ENCODE data around the gene FSD1.

Gene FSD1

DNA sequence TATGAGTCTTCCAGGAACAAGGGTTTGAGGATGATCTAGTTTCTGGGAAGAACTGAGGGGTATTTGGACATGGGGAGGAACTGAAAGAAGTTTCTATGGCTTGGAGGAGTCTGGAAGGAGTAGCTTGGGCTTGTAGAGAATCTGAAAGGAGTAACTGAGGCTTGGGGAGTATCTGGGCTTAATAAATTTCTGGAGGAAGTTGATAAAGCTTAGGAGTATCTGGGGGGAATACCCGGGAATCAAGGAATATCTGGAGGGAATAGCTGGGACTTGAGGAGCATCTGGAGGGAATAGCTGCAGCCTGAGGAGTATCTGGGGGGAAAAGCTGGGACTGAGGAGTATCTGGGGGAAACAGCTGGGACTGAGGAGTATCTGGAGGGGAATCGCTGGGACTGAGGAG lies 16.0 kb downstream of the FSD1 start:
- DNase-seq, result no peak

DNA sequence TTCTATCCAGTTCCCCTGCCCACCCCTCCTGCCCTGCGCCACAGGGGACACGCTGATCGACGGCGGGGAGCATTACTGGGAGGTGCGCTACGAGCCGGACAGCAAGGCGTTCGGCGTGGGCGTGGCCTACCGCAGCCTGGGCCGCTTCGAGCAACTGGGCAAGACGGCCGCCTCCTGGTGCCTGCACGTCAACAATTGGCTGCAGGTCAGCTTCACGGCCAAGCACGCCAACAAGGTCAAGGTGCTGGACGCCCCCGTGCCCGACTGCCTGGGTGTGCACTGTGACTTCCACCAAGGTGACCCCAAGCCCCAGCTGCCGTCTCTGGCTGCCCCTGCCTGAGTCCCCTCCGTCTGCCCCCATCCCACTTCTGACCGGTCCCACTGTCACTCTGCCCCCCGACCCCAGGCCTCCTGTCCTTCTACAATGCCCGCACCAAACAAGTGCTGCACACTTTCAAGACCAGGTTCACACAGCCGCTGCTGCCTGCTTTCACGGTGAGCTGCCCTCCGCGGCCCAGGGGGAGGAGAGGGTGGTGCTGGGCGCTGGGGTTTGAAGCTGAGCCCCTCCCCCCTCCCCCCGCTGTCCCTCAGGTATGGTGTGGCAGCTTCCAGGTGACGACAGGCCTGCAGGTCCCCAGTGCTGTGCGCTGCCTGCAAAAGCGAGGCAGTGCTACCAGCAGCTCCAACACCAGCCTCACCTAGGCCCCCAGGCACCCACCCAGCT lies 18.7 kb downstream of the FSD1 start:
- DNase-seq, result no peak

DNA sequence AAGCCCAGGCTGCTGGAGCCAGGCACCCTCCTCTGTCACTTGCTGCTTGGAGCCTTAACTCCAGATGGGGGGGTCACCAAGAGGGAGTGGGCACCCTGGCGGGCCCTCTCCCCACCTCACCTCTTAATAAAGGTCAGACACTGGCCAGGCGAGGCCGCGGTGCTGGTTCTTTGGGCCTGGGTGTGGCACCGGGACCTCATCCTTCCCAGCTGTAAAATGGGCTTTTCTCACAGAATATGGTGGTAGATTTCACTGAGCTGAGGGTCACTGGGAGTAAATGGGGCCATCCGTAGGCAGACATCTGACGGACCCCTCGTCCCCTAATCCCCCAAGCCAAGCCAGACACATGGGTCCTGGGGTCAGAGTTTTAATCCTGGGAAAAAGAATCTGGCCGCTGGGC lies 19.3 kb downstream of the FSD1 start:
- DNase-seq, result no peak

DNA sequence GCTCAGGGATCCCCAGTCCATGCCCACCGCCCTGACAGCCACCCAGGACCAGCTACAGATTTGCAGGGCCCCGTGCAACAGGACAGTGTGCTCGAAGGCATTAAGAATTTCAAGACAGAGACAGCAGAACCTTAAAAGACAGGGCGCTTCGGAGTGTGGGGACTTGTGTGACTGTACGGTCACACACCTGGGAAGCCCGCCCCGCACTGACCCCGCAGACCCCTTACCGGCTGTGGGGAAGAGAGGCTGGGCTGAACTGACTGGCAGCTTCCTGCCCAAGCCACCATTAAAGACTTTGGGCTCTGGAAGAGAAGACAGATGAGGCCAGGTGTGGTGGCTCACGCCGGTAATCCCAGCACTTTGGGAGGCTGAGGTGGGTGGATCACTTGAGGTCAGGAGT lies 19.8 kb downstream of the FSD1 start:
- DNase-seq, result no peak

DNA sequence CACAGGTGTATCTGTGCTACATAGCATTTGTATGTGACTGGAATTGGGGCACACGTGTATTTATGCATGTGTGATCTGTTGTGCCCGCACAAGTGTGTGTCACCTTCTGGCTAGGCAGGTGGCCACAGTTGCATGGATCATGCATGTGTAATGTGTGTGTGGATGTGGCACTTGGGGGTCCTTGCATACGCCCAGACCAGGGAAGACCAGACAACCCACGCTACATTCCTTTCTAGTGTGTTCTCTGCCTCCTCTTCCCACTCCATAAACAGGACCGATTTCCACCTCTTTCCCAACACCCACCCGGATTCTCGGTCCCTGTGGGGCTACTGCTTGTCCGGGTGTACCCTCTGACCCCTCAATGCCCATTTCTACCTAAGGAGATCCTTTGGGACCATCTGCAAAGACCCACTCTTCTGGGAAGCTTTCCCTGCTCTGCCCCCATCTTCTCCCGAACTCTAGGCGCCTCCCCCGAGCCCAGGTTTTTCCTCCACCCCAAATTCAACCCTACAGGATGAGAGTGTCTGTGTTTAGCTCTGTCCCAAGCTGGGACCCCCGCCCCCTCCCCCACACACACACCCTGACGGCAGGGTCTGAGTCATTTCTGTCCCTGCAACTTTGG lies 21.9 kb downstream of the FSD1 start:
- DNase-seq, result no peak

DNA sequence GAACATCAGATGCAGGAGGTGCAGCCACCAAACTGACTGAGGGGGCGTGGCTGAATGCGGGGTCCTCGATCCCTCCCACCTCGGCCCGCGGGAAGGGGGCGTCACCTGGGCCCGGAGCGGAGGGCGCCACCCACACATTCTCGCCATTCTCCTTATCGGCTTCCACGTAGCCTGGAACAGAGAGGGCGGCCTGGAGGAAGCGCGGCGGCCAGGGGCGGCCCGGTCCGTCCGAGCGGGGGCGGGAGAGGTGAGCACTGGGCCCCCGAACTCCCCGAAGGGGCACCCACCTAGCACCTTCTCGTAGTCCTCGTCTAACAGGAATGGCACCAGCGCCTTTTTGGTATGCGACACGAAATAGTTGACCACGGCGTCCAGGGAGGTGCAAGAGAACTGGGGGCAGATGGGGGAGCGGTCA lies 22.4 kb downstream of the FSD1 start:
- DNase-seq, result no peak

DNA sequence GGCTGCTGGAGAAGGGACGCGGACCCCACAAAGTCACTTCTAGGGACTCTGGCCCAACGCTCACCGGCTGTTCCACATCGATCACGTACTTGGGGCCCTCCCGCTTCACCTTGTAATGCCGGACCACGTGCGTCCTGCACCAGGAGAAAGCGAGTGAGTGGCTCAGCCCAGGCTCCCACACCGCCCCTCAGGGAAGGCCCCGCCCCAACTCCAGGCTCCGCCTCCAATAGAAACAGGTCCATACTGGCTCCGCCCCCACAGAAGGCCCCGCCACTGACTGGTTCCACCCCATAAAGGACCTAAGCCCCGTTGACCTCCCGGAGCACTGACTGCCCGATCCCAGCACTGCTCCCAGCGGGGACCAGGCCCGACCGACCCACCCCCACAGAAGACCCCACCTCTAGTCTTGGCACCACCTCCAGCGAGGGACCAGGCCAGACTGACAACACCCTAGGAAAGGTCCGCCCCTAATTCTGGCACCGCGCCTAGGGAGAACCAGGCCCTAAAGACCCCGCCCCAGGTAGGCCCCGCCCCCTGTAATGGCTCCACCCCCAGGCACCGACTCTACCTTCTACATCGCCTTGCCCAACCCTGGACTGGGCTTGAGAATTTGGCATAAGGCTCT lies 23.0 kb downstream of the FSD1 start:
- DNase-seq, result peak; percentile 67

DNA sequence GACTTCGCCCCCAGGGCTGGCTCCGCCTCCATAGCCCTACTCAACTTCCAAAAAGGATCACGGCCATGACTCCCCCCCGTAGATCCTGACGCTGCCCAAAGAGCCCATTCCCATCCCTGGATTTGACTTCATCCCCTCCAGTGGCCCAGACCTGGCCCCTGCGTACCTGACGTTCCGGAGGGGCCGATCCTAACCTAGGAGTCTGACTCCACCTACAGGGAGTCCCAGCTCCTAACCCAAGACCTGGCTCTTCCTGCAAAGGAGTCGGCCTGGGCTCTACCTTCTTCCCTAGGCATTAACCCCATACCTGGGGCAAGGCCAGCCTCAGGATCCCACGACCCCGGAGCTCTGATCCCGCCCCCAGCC lies 23.5 kb downstream of the FSD1 start:
- no peak for DNase-seq

DNA sequence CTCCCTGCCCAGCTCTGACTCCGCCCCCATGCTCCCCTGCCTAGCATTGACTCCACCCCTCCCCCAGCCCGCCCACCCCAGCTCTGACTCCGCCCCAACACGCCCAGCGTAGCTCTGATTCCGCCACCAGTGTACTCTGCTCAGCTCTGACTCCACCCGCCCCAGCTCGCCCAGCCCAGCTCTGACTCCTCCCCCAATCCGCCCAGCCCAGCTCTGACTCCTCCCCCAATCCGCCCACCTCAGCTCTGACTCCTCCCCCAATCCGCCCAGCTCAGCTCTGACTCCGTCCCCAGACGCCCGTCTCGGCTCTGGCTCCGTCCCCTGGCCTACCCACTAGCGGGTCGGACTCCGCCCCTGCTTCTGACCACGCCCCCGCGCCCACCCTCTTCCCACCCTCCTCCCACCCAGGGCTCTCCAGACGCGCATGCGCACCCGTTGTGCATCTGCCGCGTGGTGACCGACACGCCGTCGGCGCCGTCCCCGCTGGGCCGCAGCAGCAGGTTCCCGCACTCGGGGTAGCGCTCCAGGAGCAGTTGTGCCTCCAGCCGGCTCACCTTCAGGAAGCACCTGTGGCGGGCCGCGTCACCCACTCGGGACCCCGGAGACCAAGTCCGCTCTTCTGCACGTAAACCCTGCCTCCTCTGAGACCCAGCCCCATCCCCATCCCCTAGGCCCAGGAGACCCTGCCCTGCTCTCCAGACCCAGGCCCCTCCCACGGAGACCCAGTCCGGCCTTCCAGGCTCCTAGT lies 24.0 kb downstream of the FSD1 start:
- peak; percentile 91 for DNase-seq

DNA sequence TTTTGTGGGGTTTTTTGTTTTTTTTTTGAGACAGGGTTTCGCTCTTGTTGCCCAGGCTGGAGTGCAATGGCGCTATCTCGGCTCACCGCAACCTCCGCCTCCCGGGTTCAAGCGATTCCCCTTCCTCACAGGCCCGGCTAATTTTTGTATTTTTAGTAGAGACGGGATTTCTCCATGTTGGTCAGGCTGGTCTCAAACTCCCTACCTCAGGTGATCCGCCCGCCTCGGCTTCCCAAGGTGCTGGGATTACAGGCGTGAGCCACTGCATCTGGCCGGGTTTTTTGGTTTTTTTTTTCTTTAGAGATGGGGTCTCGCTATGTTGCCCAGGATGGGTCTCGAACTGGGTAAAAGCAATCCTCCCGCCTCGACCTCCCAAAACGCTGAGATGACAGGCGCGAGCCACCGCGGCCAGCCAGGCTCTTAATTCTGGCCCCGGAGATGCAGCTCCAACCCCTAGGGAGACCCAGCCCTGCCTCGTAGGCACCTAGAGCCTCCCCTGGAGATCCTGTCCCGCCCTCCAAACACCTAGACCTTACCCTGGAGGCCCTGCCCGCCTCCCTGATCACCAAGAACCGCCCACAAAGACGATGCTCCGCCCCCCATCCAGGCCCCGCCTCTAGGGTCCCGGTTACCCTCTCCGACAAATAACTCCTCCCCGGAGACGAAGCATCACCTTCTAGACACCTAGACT lies 24.7 kb downstream of the FSD1 start:
- peak; percentile 46 for DNase-seq

DNA sequence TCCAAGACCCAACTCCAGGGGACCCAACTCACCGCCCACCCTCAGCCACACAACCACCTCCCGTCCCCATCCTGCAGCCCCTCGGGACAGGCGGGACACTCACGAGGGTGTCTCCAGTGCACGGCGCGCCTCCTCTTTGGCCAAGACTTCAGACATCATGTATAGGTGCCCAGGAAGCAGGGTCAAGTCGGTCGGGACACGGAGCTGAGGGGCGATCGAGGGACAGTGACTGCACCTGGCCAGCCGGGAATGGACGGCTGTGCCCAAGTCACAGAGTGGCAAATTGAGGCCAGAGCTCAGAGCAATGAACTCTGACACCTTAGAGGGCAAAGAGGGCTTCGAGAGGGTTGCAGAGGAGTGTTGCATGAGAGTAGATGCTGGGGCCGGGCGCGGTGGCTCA lies 25.5 kb downstream of the FSD1 start:
- no peak for DNase-seq

DNA sequence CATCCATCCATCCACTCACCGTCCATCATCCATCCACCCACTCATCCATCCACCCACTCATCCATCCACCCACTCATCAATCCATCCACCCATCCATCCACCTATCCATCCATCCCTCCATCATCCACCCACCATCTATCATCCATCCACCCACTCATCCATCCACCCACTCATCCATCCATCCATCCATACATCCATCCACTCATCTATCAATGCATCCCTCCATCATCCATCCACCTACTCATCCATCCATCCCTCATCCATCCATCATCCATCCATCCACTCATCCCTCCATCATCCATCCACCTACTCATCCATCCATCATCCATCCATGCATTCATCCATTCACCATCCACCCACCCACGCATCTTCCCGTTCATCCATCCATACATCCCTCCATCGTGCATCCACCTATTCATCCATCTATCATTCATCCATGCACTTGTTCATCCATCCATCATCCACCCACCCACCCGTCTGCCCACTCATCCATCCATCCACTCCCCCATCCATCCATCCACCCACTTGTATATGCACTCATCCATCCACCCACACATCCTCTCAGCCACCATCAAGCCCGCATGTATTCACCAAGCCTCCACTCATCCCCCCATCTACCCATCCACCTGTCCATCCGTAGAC lies 30.7 kb downstream of the FSD1 start:
- no peak for DNase-seq

DNA sequence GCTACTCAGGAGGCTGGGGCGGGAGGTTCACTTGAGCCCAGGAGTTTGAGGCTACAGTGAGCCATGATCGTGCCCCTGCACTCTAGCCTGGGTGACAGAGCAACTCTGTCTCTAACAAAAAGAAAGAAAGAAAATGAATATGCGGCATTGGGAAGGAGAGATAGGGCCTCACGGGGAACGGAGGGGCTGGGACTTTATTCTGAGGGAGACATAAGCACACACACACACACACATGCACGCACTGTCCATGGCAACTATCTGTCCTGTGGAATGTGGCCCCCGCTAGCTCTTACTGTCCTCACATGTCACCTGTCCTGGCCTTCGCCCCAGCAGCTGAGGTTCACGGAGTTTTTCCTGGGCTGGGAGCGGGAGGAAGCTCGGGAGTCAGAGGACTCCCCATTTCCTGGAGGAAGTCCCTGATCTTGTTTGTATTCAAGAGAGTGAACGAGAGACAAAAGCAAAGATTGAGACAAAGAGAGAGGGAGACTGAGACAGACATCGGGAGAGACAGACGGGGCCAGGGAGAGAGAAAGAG lies 33.6 kb downstream of the FSD1 start:
- no peak for DNase-seq

DNA sequence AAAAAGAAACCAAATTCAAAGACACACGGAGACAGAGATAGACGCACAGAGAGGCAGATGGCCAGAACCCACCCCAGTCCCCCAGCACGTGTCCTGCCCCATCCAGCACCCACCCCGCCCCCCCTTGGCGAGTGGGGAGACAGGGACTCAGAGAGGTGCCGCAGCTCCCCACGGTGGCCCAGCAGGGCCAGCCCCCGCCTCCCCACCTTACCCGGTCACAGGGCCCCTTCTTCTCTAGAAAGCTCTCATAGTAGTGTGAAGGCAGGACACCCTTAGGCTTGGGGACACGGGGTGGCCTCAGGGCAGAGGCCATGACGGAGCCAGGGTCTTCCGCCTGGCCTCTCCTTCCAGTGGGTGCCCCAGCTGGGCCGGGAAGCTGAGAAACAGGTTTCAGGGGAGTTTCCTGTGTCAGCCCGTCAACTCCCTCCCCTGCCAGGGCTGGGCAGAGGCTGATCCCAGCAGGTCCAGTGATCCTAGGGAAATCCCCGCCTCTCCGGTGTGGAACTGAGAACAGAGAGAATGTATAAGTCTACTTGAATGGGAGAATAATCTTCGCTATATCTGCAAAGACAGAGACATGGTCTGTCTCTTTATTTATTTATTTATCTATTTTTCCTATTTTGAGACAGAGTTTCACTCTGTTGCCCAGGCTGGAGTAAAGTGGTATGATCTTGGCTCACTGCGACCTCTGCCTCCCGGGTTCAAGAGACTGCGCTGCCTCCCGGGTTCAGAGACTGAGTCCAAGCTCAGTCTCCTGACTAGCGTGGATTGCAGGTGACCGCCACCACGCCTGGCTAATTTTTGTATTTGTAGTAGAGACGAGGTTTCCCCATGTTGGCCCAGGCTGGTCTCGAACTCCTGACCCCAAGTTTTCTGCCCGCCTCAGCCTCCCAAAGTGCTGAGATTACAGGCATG lies 34.3 kb downstream of the FSD1 start, which contains the start of gene STAP2:
TSS of gene STAP2 (minus strand) at position 387 of the 915 bp plus-strand sequence. CDS start at position 313, 74 bp downstream.
- no peak for DNase-seq

DNA sequence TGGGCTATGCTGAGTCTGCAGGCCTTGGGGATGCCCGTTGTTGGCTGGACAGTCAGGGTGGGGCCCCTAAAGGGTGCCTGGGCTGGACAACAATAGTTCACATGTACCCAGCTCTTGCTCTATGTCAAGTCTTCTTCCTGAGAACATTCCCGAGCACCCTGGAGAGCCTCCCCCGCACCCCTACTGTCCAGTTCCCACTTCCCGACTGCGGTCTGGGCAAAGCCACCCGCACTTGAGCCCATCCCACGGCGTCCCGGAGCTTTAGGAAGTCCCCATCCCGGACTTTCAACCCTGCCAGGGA lies 37.9 kb downstream of the FSD1 start:
- DNase-seq, result no peak

DNA sequence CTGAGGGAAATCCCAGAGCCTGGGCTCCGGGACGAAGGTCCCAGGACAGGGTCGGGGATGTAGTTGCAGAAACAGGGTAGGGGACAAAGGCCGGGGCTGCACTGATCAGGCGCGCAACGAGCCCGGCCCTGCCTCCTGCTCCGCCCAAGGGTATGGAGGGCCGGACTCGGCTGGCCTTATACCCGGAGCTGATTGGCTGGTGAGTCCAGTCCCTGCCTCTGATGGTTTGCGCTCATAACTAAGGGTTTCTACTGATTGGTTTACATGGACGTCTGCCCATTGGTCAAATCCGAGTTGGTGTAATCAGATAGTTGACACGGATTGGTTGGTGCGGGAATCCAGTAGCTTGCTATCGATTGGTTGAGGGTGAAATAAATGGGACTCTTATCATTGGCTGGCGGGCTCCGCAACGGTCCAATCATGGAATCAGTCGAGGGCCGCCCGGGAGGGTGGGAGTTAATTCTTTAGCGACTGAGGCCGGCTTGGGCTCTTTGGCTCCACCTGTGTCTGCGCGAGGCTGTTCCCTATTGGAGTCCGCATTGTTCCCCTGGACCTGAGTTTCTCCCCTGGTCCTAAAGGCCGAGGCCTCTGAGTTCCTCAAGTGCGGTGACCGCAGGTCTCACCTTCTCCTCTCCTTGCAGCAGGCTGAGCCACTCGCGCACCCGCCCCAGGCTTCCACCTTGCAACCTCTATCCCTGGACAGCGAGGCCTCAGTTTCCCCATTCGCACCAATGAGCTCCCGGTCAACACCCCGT lies 38.4 kb downstream of the FSD1 start:
- DNase-seq, result peak; percentile 86

DNA sequence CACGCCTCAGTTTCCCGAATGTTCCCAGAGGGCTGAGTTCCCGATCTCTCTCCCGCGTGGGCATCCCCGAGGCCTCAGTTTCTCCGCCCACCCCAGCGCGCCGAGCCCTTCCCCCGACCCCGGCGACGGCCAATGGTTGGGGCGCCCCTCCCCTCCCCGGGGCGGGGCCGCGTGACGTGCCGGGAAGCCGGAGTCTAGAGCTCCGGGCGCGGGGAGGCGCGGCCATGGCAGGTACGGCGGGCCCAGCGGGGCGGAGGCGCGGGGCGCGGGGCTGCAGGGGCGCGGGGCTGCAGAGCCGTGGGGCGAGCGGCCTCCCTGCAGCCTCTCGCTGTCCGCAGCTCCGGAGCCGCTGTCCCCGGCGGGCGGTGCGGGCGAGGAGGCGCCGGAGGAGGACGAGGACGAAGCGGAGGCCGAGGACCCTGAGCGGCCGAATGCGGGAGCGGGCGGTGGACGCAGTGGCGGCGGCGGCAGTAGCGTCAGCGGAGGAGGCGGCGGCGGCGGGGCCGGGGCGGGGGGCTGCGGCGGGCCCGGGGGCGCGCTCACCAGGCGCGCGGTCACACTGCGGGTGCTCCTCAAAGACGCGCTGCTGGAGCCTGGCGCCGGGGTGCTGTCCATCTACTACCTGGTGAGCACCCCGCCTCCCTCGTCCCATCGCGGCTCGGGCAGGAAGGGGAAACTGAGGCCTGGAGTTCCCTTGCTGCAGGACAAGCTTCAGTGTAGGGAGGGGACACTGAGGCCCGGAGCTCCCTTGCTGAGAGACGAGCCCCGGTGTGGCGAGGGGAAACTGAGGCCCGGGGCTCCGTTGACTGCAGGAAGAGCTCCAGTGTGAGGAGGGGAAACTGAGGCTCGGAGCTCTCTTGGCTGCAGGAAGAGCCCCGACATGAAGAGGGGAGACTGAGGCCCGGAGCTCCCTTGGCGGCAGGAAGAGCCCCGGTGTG lies 39.2 kb downstream of the FSD1 start, which contains the start of gene MPND:
TSS of gene MPND (plus strand) at position 193 of the 938 bp plus-strand sequence. CDS start at position 225, 32 bp downstream.
- DNase-seq, result peak; percentile 97

DNA sequence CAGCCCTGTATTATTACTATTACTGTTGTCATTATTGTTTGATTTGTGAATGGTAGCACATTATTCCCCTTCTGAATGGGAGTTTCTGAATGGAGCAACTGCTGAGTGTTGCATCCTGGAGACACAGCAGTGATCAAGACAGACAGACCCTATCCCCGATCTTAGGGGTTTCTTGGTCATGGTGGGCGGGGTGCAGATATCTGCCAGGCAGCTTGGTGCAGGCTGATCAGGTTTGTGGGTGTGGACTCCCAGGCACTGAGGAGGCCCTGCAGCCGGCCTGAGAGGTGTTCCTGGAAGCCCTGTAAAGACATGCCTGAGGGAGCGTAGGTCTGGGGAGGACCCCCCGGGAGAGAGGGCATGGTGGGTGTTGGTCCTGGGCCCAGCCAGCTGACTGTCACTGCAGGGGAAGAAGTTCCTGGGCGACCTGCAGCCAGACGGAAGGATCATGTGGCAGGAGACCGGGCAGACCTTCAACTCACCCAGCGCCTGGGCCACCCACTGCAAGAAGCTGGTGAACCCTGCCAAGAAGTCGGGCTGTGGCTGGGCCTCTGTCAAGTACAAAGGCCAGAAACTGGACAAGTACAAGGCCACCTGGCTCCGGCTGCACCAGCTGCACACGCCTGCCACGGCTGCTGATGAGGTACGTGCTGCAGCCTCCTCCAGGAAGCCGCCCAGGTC lies 41.1 kb downstream of the FSD1 start:
- DNase-seq, result no peak

DNA sequence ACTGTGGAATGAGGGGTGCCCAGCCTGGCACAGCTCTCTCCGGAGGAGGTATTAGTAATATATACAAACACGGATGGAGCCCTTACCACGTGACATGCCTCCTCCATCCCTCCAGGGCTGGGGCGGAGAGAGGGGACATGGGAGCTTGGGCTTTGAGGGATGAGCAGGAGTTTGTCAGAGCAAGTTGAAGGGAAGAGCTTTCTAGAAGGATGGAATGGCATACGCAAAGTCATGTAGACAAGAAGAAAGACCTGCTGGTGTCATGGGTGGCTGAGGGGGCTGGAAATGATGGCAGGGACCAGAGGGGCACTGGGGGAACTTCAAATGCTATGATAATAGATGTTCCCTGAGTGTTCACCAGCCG lies 41.6 kb downstream of the FSD1 start:
- DNase-seq, result no peak
